ENCODE data around the gene METTL24.
"Not testable (repeated sequence)": the region's sequence is repeated elsewhere in the genome, so short reads cannot be mapped to it uniquely, and the experiment has no call there.

METTL24 gene

GRCh38 chr6:110250058-110250457, 108.1 kb downstream of the METTL24 start:
- FAIRE-seq, result no peak

- FAIRE-seq, result no peak
Observed at GRCh38 chr6:110246900-110247546, 111.1 kb downstream of the METTL24 start.

GRCh38 chr6:110246378-110246777, 111.8 kb downstream of the METTL24 start:
- no peak for FAIRE-seq

GRCh38 chr6:110244621-110245020, 113.5 kb downstream of the METTL24 start:
- FAIRE-seq, result not testable (repeated sequence)

- no peak for FAIRE-seq
Observed at GRCh38 chr6:110239526-110240274, 118.4 kb downstream of the METTL24 start.

GRCh38 chr6:110236007-110236406, 122.1 kb downstream of the METTL24 start:
- not testable (repeated sequence) for FAIRE-seq

GRCh38 chr6:110233770-110234374, 124.3 kb downstream of the METTL24 start:
- FAIRE-seq, result no peak

GRCh38 chr6:110232450-110232849, 125.7 kb downstream of the METTL24 start:
- no peak for FAIRE-seq

- FAIRE-seq, result no peak
Observed at GRCh38 chr6:110226261-110226660, 131.9 kb downstream of the METTL24 start.

- no peak for FAIRE-seq
Observed at GRCh38 chr6:110221738-110222137, 136.4 kb downstream of the METTL24 start.

- FAIRE-seq, result no peak
Observed at GRCh38 chr6:110217266-110217665, 140.9 kb downstream of the METTL24 start.

- no peak for FAIRE-seq
Observed at GRCh38 chr6:110216140-110216539, 142.0 kb downstream of the METTL24 start.

GRCh38 chr6:110214338-110214737, 143.8 kb downstream of the METTL24 start:
- FAIRE-seq, result no peak

- FAIRE-seq, result no peak
Observed at GRCh38 chr6:110211753-110212152, 146.4 kb downstream of the METTL24 start.

- FAIRE-seq, result no peak
Observed at GRCh38 chr6:110207652-110208051, 150.5 kb downstream of the METTL24 start.

- FAIRE-seq, result no peak
Observed at GRCh38 chr6:110201151-110201884, 156.8 kb downstream of the METTL24 start.

GRCh38 chr6:110198561-110198960, 159.6 kb downstream of the METTL24 start:
- FAIRE-seq, result no peak

GRCh38 chr6:110196874-110197273, 161.3 kb downstream of the METTL24 start:
- FAIRE-seq, result peak; percentile 45

- no peak for FAIRE-seq
Observed at GRCh38 chr6:110195639-110196038, 162.5 kb downstream of the METTL24 start.

Data from colon (tissue), 2 donors.